Right lobe of liver (tissue), 4 donors: ENCODE data around the gene SPINT3.

ENCODE experiments used
- POLR2A ChIP-seq: fragments of 450-650 bp; IDR thresholded peaks from one replicate; pipeline ENCODE4 v1.6.1; 2017; ENCODE audit warnings: antibody characterized with exemption, mild to moderate bottlenecking
- TF ChIP-seq, protein P1 (sequence below), 4 donors: fragments of 200-600 bp in 3 of 4; fragments of 450-650 bp in 1 of 4; IDR thresholded peaks; one replicate each; pipeline versions ENCODE4 v1.5.1 to v1.8.0; 2016 to 2022; ENCODE audit warnings: antibody characterized with exemption in 4 of 4, mild to moderate bottlenecking in 2 of 4
- donor health status: DM: no; HTN: no; CAD: no.
- donor health status: DM: no; HTN: no; CAD: no.
- donor health status: DM: no; HTN: yes; CAD: no.

DNA sequence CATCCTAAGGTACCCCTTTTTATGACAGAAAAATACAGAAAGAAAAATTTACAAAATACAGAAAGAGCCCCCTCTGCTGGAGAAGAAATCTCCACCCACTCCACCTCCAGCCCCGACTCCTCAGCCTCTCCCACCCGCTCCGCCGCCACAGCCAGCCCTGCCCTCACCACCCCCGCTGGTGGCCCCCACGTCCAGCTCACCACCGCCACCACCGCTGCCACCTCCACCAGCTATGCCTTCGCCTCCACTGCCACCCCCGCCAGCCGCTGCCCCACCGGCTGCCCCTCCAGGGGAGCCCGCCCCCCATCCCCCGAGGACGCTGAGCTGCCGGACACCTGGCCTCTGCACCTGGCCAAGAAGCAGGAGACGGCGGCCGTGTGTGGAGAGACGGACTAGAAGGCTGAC, 28.2 kb downstream of the SPINT3 start:
- TF ChIP-seq POLR2A, result no peak
- TF ChIP-seq, protein P1, sequence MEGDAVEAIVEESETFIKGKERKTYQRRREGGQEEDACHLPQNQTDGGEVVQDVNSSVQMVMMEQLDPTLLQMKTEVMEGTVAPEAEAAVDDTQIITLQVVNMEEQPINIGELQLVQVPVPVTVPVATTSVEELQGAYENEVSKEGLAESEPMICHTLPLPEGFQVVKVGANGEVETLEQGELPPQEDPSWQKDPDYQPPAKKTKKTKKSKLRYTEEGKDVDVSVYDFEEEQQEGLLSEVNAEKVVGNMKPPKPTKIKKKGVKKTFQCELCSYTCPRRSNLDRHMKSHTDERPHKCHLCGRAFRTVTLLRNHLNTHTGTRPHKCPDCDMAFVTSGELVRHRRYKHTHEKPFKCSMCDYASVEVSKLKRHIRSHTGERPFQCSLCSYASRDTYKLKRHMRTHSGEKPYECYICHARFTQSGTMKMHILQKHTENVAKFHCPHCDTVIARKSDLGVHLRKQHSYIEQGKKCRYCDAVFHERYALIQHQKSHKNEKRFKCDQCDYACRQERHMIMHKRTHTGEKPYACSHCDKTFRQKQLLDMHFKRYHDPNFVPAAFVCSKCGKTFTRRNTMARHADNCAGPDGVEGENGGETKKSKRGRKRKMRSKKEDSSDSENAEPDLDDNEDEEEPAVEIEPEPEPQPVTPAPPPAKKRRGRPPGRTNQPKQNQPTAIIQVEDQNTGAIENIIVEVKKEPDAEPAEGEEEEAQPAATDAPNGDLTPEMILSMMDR (IDR thresholded peaks at IDR 0.05), result no peak
